Glomerular visceral epithelial cell (primary cell): Measurements from ENCODE around the gene NUDCD3.

Experiments used
- DNase-seq: peaks from one replicate; pipeline ENCODE4 v3.0.0-alpha.2; 2016; ENCODE audit errors: extremely low spot score

The NUDCD3 gene

DNA sequence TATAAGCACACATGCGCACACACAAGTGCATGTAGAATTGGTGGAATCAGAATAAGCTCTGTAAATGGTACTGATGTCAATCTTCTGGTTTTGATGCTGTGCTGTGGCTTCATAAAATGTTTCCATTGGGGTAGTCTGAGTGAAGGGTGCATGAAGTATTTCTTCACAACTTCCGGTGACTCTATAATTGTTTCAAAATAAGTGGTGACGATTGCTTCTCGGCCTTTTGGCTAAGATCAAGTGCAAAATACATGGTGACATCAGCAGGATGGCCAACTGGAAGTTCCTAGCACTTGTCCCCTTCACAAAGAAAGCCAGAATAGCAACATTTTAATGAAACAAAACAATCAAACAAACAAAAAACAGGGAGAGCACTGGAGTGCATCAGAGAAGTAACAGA lies 123.5 kb downstream of the NUDCD3 start:
- no peak for DNase-seq

DNA sequence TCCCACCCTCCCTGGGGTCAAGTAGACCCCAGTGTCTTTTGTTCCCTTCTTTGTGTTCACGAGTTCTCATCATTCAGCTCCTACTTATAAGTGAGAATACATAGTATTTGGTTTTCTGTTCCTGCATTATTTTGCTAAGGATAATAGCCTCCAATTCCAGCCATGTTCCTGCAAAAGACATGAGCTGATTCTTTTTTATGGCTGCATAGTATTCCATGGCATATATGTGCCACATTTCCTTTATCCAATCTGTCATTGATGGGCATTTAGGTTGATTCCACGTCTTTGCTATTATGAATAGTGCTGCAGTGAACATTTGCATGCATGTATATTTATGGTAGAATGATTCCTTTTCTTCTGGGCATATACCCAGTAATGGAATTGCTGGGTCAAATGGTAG lies 136.8 kb downstream of the NUDCD3 start:
- no peak for DNase-seq

DNA sequence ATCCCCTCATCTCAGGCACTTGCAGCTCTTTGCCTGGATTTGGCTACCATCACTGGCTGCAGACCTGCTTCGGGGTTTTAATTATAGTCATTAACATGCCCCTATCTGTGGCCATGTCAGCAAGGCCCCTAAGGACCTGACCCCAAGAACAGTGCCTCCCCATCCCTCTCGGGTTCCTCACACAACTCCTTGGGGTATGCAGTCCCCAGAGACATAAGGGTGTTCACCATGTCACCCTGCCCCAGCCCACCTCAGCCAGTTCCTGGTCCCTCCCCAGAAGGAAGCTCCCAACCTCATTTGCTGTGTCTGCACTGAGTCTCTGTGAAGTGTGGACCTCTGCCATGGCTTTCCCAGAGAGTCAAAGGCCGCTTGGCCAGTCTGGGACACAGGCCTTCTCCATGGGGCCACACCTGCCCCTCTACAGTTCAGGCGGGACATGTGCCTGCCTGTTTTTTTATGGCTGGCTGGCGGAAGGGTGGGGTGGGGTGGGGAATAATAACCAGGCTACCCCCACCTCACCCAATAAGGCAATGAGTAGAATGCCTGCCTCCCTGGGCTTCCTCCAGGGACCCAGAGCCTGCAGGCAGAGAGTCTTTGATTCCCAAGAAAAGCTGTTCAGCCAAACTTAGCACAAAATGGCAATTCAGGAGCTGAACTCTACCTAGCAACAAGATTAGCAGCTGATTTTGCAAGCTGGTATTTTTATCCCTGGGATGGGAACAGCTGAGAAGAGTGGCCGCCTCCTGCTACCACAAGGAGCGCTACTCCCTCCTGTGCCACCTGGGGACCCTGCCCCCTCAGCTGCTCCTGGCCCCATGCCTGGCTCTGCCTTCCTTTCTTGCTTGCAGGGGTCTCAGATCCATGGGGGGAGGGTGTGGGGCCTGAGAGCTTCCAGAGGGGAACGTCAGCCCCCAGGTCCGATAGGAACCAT lies 141.3 kb downstream of the NUDCD3 start:
- DNase-seq = no peak

DNA sequence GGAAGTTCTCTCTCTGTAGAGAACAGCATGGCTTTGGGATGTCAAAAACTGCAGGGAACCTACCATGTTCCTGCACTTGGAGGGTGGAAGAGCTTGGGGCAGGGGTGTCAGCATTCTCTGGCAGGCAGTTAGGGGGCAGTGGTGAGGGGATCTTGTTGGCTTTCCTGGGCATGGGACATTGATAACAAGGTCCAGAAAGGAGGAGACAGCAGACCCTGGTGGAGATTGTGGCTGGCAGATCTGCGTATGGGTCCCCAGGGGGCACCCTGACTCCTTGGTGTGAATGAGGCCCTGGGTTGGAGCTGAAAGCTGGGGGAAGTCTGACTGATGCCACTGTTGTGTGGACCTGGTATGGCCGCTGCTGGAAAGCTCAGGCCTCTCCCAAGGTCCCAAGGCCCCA lies 142.2 kb downstream of the NUDCD3 start:
- DNase-seq = peak; percentile 51

DNA sequence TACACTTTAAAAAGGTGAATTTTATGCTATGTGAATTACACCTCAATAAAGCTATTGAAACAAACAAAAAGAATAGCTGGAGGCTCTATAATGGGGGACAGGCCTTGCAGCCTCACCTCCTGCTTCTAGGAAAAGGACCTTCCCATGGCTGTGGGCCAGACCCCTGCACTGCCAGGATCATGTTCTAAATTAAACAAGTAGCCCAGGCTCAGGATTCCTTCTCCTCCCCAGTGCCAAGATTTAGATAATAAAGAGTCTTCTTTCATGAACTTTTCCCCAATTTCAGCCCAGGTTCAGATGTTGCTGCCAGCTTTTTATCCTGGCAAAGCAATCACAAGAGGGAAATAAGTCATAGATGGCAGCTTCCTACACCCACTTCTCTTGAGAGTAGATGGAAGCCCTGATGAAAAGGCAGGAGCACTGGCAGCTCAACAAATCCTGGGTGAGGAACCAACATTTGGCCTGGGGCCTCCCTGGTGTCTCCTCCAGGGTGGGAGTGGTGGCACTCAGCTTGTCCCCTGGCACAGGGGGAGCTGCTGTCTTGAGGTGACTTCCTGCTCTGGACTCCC lies 142.8 kb downstream of the NUDCD3 start:
- DNase-seq = no peak

DNA sequence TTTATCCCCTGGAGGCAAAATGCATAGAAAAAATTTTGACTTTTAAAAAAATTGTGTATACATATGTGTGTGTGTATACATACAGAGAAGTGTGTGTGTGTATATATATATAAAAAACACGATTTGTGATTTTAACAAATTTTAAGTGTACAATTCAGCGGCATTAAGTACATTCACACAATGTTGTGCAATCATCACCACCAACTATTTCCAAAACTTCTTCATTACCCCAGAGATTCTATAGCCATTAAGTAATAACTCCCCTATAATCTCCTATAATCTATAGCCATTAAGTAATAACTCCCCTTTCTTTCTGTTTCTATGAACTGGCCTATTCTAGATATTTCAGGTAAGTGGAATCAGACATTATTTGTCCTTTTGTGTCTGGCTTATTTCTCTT lies 144.4 kb downstream of the NUDCD3 start:
- DNase-seq = no peak

DNA sequence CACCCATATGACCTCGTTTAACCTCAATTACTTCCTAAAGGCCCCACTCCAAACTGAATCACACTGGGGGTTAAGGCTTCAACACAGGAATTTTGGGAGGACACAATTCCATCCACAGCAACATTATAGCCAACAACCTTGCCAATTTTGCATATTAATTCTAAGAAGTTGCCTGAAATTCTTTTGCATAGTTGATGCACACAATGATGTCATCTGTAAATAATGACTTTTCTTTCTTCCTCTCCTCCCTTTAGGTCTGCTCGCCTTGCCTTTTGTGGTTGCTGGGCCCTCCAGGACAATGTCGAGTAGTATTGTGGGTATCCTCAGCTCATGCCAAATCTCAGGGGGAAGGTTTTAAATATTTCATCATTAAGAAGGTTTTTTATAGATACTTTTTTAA lies 149.1 kb downstream of the NUDCD3 start:
- DNase-seq = no peak

DNA sequence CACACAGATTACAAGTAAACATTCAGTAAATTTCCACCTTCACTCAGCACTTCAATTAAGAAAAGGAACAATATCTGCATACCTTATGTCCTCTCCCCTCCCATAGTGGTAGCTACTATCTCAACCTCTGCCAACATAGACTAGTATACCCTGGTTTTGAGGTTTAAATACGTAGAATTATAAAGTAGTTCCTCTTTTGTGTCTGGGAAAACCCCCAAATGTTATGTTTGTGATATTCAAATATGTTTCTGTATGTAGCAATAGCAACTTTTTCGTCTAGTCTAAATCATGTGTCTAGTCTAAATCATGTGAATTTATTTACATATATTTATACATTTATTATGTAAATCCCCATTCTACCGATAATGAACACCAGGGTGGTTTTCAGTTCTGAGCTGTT lies 151.9 kb downstream of the NUDCD3 start:
- DNase-seq = no peak

DNA sequence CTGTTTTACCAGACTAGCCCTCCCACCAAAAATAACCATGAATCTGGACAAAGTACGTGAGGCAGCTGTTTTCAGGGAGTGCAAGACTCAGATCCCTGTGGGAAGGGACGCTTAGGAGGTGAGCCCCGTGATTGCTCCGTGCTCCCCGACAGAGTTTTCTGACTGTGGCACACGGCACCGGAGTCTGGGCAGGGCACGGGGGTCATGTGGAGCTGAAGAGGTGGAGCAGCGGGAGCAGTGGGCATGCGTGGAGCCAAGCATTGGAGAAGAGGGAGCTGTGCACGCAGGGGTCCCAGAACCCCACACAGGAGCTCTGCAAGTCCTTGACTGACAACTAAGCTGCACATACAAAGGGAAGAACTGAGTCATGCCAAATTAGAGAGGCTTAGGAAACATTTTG lies 154.0 kb downstream of the NUDCD3 start:
- DNase-seq = no peak

DNA sequence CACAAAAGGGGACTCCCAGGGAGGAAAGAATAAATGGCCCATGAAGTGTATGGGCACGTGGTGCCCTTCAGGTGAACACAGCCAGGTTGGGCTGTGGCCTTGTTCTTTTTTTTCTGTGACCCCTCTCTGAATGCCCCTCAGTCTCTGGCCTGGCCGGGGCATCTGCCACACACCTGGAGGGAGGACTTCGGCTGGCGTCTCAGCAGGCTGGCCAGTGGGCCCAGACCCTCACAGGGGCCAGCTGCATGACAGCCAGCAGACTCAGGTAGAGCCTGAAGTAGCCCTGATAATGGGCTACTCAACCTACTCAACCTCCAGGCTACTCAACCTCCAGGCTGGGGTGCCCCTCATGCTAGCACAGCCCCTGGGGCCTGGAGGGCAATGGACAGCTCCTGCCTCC lies 155.3 kb downstream of the NUDCD3 start:
- DNase-seq = no peak

DNA sequence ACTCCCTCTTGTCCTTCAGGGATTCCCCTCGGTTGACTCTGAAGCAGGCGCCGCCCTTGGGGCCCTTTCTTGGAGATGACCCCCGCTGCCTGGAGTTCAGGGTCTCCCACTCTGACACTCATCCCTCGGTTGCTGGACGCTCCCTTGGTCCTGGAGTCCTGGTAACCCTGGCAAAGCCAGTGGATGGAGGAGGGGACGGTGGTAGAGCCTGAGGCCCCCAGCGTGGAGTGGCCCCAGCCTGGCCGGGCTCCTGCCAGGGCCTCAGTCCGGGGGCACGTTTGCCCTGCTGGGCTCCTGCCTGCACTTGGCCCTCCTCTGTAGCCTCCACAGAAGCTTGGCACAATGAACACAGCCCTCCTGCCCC lies 155.7 kb downstream of the NUDCD3 start:
- no peak for DNase-seq

DNA sequence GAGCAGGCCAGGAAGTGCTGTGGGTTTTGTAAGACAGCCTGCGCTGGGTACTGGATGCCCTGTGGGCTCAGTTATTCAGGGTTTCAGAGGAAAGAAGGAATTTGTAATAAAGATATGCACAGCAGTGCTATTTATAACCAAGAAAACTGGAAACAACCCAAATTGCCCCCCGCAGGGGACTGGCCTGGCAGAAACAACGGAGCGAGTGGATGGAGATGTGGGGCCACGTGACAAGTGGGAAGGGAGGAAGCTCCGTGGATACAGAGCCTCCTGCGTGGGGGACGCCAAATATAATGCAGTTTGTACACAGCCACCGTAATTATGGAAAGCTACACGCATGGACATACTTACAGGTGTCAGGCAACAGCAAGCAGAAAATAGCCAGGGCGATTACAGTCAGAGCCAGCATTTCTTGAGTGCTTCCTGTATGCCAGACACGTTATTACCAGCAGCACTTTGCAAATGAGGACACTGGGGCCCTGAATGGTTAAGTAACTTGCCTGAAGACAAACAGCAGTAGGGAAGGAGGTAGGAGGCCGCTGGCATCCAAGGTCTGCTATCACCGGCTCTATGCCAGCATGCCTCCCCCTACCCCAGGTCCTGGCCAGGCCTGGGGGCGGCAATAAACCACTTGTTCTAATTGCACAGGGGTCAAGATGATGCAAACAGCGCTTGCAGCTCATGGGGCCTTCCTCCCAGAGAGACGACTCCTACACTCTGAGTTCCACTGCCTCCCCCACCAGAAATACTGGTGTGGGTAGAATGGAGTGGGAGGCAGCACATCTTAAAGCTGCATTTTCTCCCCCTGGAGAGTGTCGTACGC lies 156.3 kb downstream of the NUDCD3 start:
- DNase-seq = no peak

DNA sequence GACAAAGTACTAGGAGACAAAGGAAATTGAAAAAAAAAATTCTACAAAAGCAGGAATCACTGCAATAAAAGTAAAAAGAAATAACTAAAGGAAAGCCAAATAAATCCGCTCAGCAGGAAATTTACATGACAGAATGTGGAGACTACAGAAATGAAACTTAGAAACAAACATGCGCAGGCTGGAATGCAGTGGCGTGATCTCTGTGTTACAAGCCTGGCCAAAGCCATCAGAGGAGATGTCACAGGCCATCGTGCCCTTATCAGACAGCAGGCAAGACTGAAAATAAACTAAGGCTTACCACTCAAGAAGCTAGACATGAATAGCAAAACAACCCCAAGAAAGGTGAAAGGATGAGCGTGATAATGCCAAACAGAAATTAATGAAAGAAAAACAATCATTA lies 158.8 kb downstream of the NUDCD3 start:
- DNase-seq = no peak

DNA sequence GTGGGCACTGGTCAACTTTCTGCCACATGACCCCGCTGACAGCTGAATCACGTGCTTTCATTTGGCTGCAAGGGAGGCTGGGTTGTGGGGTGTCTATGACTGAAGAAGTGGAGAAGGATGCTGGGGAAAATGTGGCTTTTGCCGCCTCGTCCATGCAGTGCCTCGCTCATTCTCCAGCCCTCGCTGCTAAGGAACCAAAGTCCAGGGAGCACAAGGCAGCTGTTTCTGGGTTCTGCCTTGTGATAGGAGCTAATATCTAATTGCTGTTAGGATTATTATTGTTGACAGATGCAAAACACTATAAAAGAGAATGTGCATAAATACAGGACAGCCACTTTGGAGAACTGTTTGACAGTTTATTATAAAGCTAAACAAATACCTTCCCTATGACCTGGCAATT lies 160.1 kb downstream of the NUDCD3 start:
- DNase-seq = no peak

DNA sequence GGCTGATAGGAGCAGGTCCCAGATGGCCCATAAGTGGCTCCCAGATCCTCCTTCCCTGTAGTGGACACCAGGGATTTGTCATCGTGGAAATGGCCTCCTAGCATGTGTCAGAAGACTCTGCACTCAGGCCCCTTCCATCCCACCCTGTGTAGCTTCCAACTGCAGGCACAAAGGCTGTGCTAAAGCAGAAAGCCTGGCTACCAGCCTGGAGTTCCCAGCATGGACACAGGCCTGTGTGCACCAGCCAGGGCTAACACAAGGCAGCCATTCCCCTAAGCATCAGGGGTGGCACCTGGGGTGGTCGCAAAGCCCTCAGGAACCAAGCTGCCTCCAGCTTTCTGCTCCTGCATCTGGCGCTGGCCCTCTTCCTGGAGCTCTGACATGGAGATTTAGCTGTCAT lies 160.6 kb downstream of the NUDCD3 start:
- DNase-seq = no peak
